Measurements from ENCODE around the gene PRKCH. TPM values are rescaled to one million over a fixed set of nuclear protein-coding genes. Genes with fewer than 3 reads are reported as not detected.

The PRKCH gene
- total and polyA plus RNA-seq, 9 of the 15 experiments (the other 6 are each of a cell fraction or from before 2014, with no cell fraction given) = 0.61 to 4.4 (median 4.0) TPM

DNA sequence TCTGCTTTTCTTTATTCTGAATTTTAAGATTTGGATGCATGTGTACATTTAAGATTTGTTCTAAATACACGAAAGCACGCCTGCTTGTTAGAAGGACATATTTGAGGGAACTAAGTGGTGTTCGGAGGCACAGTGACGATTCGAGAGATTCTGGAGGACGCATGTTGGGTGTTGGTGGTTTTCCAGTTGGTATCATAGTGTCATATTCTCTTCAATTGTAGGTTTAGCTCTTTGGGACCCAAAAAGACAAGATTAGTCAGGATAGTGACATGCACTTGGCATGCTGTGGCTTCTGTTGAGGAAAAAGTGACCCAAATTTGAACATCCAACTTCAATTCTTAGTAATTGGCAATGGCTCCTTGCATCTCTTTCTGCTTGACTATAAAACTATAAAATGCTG is 30.1 kb downstream of the PRKCH start:
- in situ Hi-C loops (cut with MboI) = no loop called here
- CTCF ChIA-PET (ENCODE audit: low intra/inter-chr PET ratio) = no interaction called here
- no peak for FAIRE-seq
- POLR2A ChIA-PET = interaction anchor here (0.7 kb wide), 1 partner anchor 10 kb away, joined by 3 read pairs; no protein-coding TSS in a partner anchor
- no peak for TF ChIP-seq ZNF668 (CRISPR knock-in tag; IDR thresholded peaks at IDR 0.05)
- TF ChIP-seq PHF8 (IDR thresholded peaks at IDR 0.05; ENCODE audit: borderline replicate concordance, low read length) = no peak
- TF ChIP-seq, protein P1, sequence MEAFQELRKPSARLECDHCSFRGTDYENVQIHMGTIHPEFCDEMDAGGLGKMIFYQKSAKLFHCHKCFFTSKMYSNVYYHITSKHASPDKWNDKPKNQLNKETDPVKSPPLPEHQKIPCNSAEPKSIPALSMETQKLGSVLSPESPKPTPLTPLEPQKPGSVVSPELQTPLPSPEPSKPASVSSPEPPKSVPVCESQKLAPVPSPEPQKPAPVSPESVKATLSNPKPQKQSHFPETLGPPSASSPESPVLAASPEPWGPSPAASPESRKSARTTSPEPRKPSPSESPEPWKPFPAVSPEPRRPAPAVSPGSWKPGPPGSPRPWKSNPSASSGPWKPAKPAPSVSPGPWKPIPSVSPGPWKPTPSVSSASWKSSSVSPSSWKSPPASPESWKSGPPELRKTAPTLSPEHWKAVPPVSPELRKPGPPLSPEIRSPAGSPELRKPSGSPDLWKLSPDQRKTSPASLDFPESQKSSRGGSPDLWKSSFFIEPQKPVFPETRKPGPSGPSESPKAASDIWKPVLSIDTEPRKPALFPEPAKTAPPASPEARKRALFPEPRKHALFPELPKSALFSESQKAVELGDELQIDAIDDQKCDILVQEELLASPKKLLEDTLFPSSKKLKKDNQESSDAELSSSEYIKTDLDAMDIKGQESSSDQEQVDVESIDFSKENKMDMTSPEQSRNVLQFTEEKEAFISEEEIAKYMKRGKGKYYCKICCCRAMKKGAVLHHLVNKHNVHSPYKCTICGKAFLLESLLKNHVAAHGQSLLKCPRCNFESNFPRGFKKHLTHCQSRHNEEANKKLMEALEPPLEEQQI (IDR thresholded peaks at IDR 0.05) = no peak
- TF ChIP-seq PRMT5 (CRISPR knock-in tag; IDR thresholded peaks at IDR 0.05) = no peak
- TF ChIP-seq, protein P2, sequence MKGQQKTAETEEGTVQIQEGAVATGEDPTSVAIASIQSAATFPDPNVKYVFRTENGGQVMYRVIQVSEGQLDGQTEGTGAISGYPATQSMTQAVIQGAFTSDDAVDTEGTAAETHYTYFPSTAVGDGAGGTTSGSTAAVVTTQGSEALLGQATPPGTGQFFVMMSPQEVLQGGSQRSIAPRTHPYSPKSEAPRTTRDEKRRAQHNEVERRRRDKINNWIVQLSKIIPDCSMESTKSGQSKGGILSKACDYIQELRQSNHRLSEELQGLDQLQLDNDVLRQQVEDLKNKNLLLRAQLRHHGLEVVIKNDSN (CRISPR knock-in tag; IDR thresholded peaks at IDR 0.05) = no peak
- TF ChIP-seq TOE1 (IDR thresholded peaks at IDR 0.05; ENCODE audit: borderline replicate concordance) = no peak
- TF ChIP-seq TOE1 (CRISPR knock-in tag; IDR thresholded peaks at IDR 0.05; ENCODE audit: borderline replicate concordance, low read depth) = no peak
- TF ChIP-seq, protein P3, sequence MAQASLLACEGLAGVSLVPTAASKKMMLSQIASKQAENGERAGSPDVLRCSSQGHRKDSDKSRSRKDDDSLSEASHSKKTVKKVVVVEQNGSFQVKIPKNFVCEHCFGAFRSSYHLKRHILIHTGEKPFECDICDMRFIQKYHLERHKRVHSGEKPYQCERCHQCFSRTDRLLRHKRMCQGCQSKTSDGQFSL (CRISPR knock-in tag; IDR thresholded peaks at IDR 0.05) = no peak
- TF ChIP-seq, protein P3 (tag; IDR thresholded peaks at IDR 0.05) = no peak
- no peak for TF ChIP-seq SMAD3 (CRISPR knock-in tag; conservative IDR thresholded peaks at IDR 0.05)
- no peak for TF ChIP-seq ARHGAP35 (IDR thresholded peaks at IDR 0.05; ENCODE audit: partially characterized antibody)
- TF ChIP-seq ZFPM2 (CRISPR knock-in tag; IDR thresholded peaks at IDR 0.05) = no peak
- TF ChIP-seq, protein P4, sequence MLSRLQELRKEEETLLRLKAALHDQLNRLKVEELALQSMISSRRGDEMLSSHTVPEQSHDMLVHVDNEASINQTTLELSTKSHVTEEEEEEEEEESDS (CRISPR knock-in tag; IDR thresholded peaks at IDR 0.05) = no peak
- TF ChIP-seq MTA3 (IDR thresholded peaks at IDR 0.05; ENCODE audit: borderline replicate concordance) = no peak
- TF ChIP-seq GTF2F1 (IDR thresholded peaks at IDR 0.05; ENCODE audit: low read depth, low read length) = no peak
- no peaks in the 10 kb centered on the region for H3K27me3 ChIP-seq (ENCODE audit: control insufficient read depth in 2 of 2, insufficient read depth in 2 of 2, low read length in 2 of 2)
- no peaks in the 10 kb centered on the region; the same call in 2 of the 3 replicates for H3K79me2 ChIP-seq (ENCODE audit: control insufficient read depth, insufficient read depth, low read length)
- H2AFZ ChIP-seq (ENCODE audit: low read depth, low read length) = no peak overlapping the region
- intact Hi-C loops (cut with micrococcal nuclease) = no loop called here
- H3K4me3 ChIP-seq = no peak overlapping the region
- no peak overlapping the region for H3K4me2 ChIP-seq (ENCODE audit: insufficient read depth, low read length)
- DNase-seq (ENCODE audit: extremely low read depth in 1 of 4, low spot score in 3 of 4) = no peak
- H3K27ac ChIP-seq (ENCODE audit: extremely low read depth, low read depth, low read length) = no peak overlapping the region
- no peak for ATAC-seq
- no peaks in the 10 kb centered on the region for H3K36me3 ChIP-seq (ENCODE audit: control insufficient read depth, insufficient read depth, low read length)
- BruUV-seq (replicated peaks) = no TSS peak
- H3K9me3 ChIP-seq (replicated peaks; ENCODE audit: control insufficient read depth, insufficient read depth, low read depth, low read length) = no peaks in the 10 kb centered on the region
- H3K4me1 ChIP-seq (replicated peaks in 1 of 2; ENCODE audit: control insufficient read depth in 2 of 2, insufficient read depth in 2 of 2, low read length in 2 of 2) = peaks cover 0 to 7% of the 10 kb centered on the region in 2 experiments; a peak in 2 of 5 replicates
- no peak overlapping the region for H3K9ac ChIP-seq (ENCODE audit: insufficient read depth in 1 of 2, low read depth in 2 of 2, low read length in 2 of 2)
- H4K20me1 ChIP-seq (replicated peaks; ENCODE audit: control insufficient read depth, insufficient read depth, low read length) = no peaks in the 10 kb centered on the region
- H3K9me1 ChIP-seq (ENCODE audit: control insufficient read depth, insufficient read depth, low read length) = no peaks in the 10 kb centered on the region
- WGBS (ENCODE audit: insufficient coverage, low coverage, missing lambda C conversion rate) = 62% methylated on average over 6 of the region's 6 CpGs
